HCT116 (cell line): Measurements from ENCODE around the gene RTN4. TPM values are rescaled to one million over a fixed set of nuclear protein-coding genes. Genes with fewer than 3 reads are reported as not detected.

Source experiments
- ATAC-seq: fragments of 200-7000 bp; cut with Tn5 transposase; 2 replicates; pipeline ENCODE4 v1.9.1; 2020; ENCODE audit warnings: mild to moderate bottlenecking, moderate library complexity
- BruUV-seq: library from RNA; stranded (reverse); fragments of 400-500 nt; replicated peaks from 2 replicates; lab custom pipeline; 2021; lab: Mats Ljungman, UMichigan
- CTCF ChIA-PET: fragments of 300-600 bp; sonication (Branson Sonifier 250); formaldehyde crosslinking; loops from one replicate; lab custom pipeline; 2021; ENCODE audit warnings: antibody characterized with exemption; lab: Charles Lee
- POLR2A ChIA-PET: fragments of 300-600, 350-600 bp; sonication (Branson Sonifier 250); formaldehyde crosslinking; loops from one replicate; lab custom pipeline; 2021; ENCODE audit warnings: antibody characterized with exemption; lab: Charles Lee
- RAD21 ChIA-PET, 2 experiments: fragments of 300-600 bp; sonication (Branson Sonifier 250); formaldehyde crosslinking; loops; one replicate each; lab custom pipeline; 2023; ENCODE audit warnings: low total read pairs in 2 of 2; ENCODE audit not compliant: uncharacterized antibody in 2 of 2, unreplicated experiment in 2 of 2, low non-redundant PET in 1 of 2; lab: Charles Lee
- DNase-seq: peaks from one replicate; pipeline ENCODE4 v3.0.0-alpha.2; 2010; ENCODE audit warnings: low read depth, low spot score
- H2AFZ ChIP-seq: fragments of 200-600 bp; shearing (Covaris generic), sonication (generic); 2 replicates; pipeline ENCODE4 v1.6.1; 2017; ENCODE audit warnings: low read depth, mixed run types, mixed read lengths, antibody characterized with exemption, low read length; ENCODE audit not compliant: poor library complexity, severe bottlenecking
- H3K27ac ChIP-seq: 2 replicates; pipeline ENCODE4 v1.5.1; 2012; ENCODE audit warnings: low read depth, low read length
- H3K27me3 ChIP-seq: fragments of 200-600 bp; sonication (generic); 2 replicates; pipeline ENCODE4 v1.6.1; 2016; ENCODE audit warnings: mixed run types, low read length, mixed read lengths; ENCODE audit not compliant: insufficient read depth
- H3K36me3 ChIP-seq, 2 experiments: fragments of 200-500 bp in 1 of 2; fragments of 200-600 bp in 1 of 2; sonication (Bioruptor generic) in 1 of 2; sonication (generic) in 1 of 2; 2 replicates each; pipeline versions ENCODE4 v1.5.1 to v1.6.1; 2014 to 2016; ENCODE audit warnings: low read length in 2 of 2, inconsistent platforms in 1 of 2, mixed read lengths in 1 of 2, mixed run types in 1 of 2; ENCODE audit not compliant: insufficient read depth in 2 of 2, control insufficient read depth in 1 of 2
- H3K4me1 ChIP-seq, 2 experiments: fragments of 200-600 bp in 1 of 2; sonication (generic) in 1 of 2; 2 replicates each; pipeline versions ENCODE4 v1.5.1 to v1.6.1; 2012 to 2017; ENCODE audit warnings: low read length in 2 of 2, inconsistent platforms in 1 of 2, mild to moderate bottlenecking in 1 of 2, mixed read lengths in 1 of 2, mixed run types in 1 of 2, moderate library complexity in 1 of 2; ENCODE audit not compliant: insufficient read depth in 2 of 2, control insufficient read depth in 1 of 2
- H3K4me2 ChIP-seq: fragments of 200-600 bp; sonication (generic); 2 replicates; pipeline ENCODE4 v1.6.1; 2017; ENCODE audit warnings: mixed run types, low read length, mixed read lengths
- H3K4me3 ChIP-seq, 2 experiments: fragments of 200-600 bp in 1 of 2; sonication (generic) in 1 of 2; replicated peaks in 1 of 2; 2 replicates each; pipeline ENCODE4 v1.5.1; 2011 to 2016; ENCODE audit warnings: low read length in 2 of 2, control low read depth in 1 of 2, low read depth in 1 of 2, mild to moderate bottlenecking in 1 of 2, mixed read lengths in 1 of 2, mixed run types in 1 of 2
- H3K79me2 ChIP-seq: fragments of 200-600 bp; sonication (generic); 2 replicates; pipeline ENCODE4 v1.6.1; 2017; ENCODE audit warnings: mild to moderate bottlenecking, mixed run types, low read length, moderate library complexity, mixed read lengths; ENCODE audit not compliant: insufficient read depth
- H3K9ac ChIP-seq: fragments of 200-600 bp; sonication (generic); 2 replicates; pipeline ENCODE4 v1.6.1; 2016; ENCODE audit warnings: low read length, mixed read lengths
- H3K9me2 ChIP-seq: fragments of 200-600 bp; sonication (generic), shearing (Covaris generic); 2 replicates; pipeline ENCODE4 v1.6.1; 2017; ENCODE audit warnings: mixed run types, mild to moderate bottlenecking, moderate library complexity; ENCODE audit not compliant: insufficient read depth
- H3K9me3 ChIP-seq, 2 experiments: fragments of 200-500 bp in 1 of 2; fragments of 200-600 bp in 1 of 2; sonication (Bioruptor generic) in 1 of 2; sonication (generic) in 1 of 2; 2 replicates each; pipeline ENCODE4 v1.6.1; 2014 to 2017; ENCODE audit warnings: low read length in 2 of 2, mixed read lengths in 2 of 2, inconsistent platforms in 1 of 2, low read depth in 1 of 2, mild to moderate bottlenecking in 1 of 2, mixed run types in 1 of 2, moderate library complexity in 1 of 2; ENCODE audit not compliant: control insufficient read depth in 1 of 2, insufficient read depth in 1 of 2
- H4K20me1 ChIP-seq: fragments of 200-600 bp; sonication (generic), shearing (Covaris generic); 2 replicates; pipeline ENCODE4 v1.6.1; 2017; ENCODE audit warnings: mixed run types, mild to moderate bottlenecking, moderate library complexity; ENCODE audit not compliant: insufficient read depth
- CEBPB ChIP-seq: IDR thresholded peaks from 2 replicates; pipeline ENCODE4 v1.6.1; 2012; ENCODE audit warnings: low read depth
- EGR1 ChIP-seq: IDR thresholded peaks from 2 replicates; pipeline ENCODE4 v1.6.1; 2012; ENCODE audit warnings: low read depth
- ELF1 ChIP-seq: IDR thresholded peaks from 2 replicates; pipeline ENCODE4 v1.6.1; 2012; ENCODE audit warnings: low read depth, borderline replicate concordance
- EZH2 ChIP-seq: fragments of 200-600 bp; sonication (generic); IDR thresholded peaks from 2 replicates; pipeline ENCODE4 v1.6.1; 2017; ENCODE audit warnings: antibody characterized with exemption, mixed run types
- EZH2phosphoT487 ChIP-seq: fragments of 200-600 bp; IDR thresholded peaks from 2 replicates; pipeline ENCODE4 v1.6.1; 2018; ENCODE audit warnings: antibody characterized with exemption, borderline replicate concordance
- FOSL1 ChIP-seq: IDR thresholded peaks from 2 replicates; pipeline ENCODE4 v1.6.1; 2012; ENCODE audit warnings: low read depth
- JUND ChIP-seq: IDR thresholded peaks from 2 replicates; pipeline ENCODE4 v1.6.1; 2012
- POLR2A ChIP-seq: IDR thresholded peaks from 2 replicates; pipeline ENCODE4 v1.7.0; 2011; ENCODE audit warnings: borderline replicate concordance; ENCODE audit not compliant: insufficient read depth, insufficient read length; ENCODE audit errors: extremely low read depth
- POLR2AphosphoS5 ChIP-seq: IDR thresholded peaks from 2 replicates; pipeline ENCODE4 v1.6.1; 2011; ENCODE audit warnings: mild to moderate bottlenecking, low read depth, low read length, moderate library complexity
- SIN3A ChIP-seq: IDR thresholded peaks from 2 replicates; pipeline ENCODE4 v1.6.1; 2012; ENCODE audit warnings: low read depth
- SRF ChIP-seq: IDR thresholded peaks from 2 replicates; pipeline ENCODE4 v1.6.1; 2012; ENCODE audit warnings: low read depth
- TCF7L2 ChIP-seq: IDR thresholded peaks from 2 replicates; pipeline ENCODE4 v1.7.0; 2011; ENCODE audit warnings: borderline replicate concordance, inconsistent platforms; ENCODE audit not compliant: insufficient read depth, insufficient read length; ENCODE audit errors: extremely low read depth
- ZFX ChIP-seq: fragments of 450-650 bp; IDR thresholded peaks from 2 replicates; pipeline ENCODE4 v1.6.1; 2017
- ZNF274 ChIP-seq: fragments of 200-500 bp; sonication (Bioruptor generic); IDR thresholded peaks from 2 replicates; pipeline ENCODE4 v1.6.1; 2014; ENCODE audit warnings: mild to moderate bottlenecking, low read depth, low read length, inconsistent platforms
- intact Hi-C: fragments of 100-400 bp; cut with micrococcal nuclease; formaldehyde crosslinking; loops from 2 replicates; pipeline ENCODE4 v1.10.0; 2022
- total RNA-seq: library from RNA; stranded (reverse); gene quantifications from one replicate; pipeline ENCODE4 v1.2.1, GENCODE V29; 2021; ENCODE audit not compliant: unreplicated experiment
- TF ChIP-seq, protein P1 (sequence below): IDR thresholded peaks from 2 replicates; pipeline ENCODE4 v1.6.1; 2011; ENCODE audit warnings: mild to moderate bottlenecking, low read length, moderate library complexity; ENCODE audit not compliant: insufficient replicate concordance; ENCODE audit errors: extremely low read depth
- TF ChIP-seq, protein P2 (sequence below), 3 experiments: fragments of 200-600 bp in 1 of 3; sonication (generic) in 1 of 3; IDR thresholded peaks in 2 of 3; conservative IDR thresholded peaks in 1 of 3; 2 replicates each; pipeline ENCODE4 v1.5.1; 2012 to 2017; ENCODE audit warnings: low read depth in 2 of 3, low read length in 2 of 3, antibody characterized with exemption in 1 of 3, borderline replicate concordance in 1 of 3, control low read depth in 1 of 3, mild to moderate bottlenecking in 1 of 3, mixed read lengths in 1 of 3, mixed run types in 1 of 3, moderate library complexity in 1 of 3; ENCODE audit not compliant: insufficient read depth in 1 of 3
- TF ChIP-seq, protein P3 (sequence below): IDR thresholded peaks from 2 replicates; pipeline ENCODE4 v1.6.1; 2012; ENCODE audit warnings: low read depth

Gene RTN4
- total RNA-seq, 1 experiment from 2014 or later: 221 TPM

DNA sequence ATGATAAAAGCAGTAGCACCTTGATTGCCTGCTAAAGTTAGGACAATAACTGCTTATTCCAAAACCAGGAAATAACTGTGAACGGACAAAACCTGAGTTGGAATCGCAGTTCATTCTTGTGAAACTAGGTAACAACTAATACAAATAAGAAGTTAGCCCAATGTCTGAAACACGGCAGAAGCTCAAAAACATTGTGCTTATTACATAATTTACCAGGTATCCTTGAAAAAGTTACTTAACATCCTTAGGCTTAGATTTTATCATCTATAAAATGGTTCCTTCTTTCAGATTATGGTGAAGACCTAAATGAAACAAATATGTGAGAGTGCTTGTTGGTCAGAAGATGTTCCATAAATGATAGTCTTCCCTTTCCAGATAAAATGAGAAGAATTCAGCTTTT, 32.4 kb downstream of the RTN4 start:
- H4K20me1 ChIP-seq: peaks cover 54% of the 10 kb centered on the region; the same call in 1 of the 2 replicates

More for the DNA sequence above, 32.4 kb downstream of the RTN4 start:
- BruUV-seq: no TSS peak
- intact Hi-C loops: loop anchor here (10.0 kb wide), 1 partner anchor 353 kb away; no protein-coding TSS in a partner anchor
- no peak for ATAC-seq
- ChIA-PET CTCF (no interaction called here), RAD21 (no interaction called here), POLR2A (no interaction called here)
- H3K79me2 ChIP-seq: peaks cover 100% of the 10 kb centered on the region
- H3K9me2 ChIP-seq: no peaks in the 10 kb centered on the region
- no peak for DNase-seq
- H3K27me3 ChIP-seq: no peaks in the 10 kb centered on the region
- H2AFZ ChIP-seq: no peak overlapping the region
- peaks cover 0 to 9% of the 10 kb centered on the region in 2 experiments; a peak in 1 of 4 replicates for H3K36me3 ChIP-seq
- H3K9ac ChIP-seq: no peak overlapping the region
- peaks cover 21 to 53% of the 10 kb centered on the region in 2 experiments for H3K4me1 ChIP-seq
- TF ChIP-seq JUND (no peak), ELF1 (no peak), CEBPB (no peak), EZH2 (no peak), POLR2A (no peak), EZH2phosphoT487 (no peak), SRF (no peak), SIN3A (no peak), ZNF274 (no peak), ZFX (no peak), EGR1 (no peak), POLR2AphosphoS5 (no peak), TCF7L2 (no peak), FOSL1 (no peak)
- TF ChIP-seq, protein P1, sequence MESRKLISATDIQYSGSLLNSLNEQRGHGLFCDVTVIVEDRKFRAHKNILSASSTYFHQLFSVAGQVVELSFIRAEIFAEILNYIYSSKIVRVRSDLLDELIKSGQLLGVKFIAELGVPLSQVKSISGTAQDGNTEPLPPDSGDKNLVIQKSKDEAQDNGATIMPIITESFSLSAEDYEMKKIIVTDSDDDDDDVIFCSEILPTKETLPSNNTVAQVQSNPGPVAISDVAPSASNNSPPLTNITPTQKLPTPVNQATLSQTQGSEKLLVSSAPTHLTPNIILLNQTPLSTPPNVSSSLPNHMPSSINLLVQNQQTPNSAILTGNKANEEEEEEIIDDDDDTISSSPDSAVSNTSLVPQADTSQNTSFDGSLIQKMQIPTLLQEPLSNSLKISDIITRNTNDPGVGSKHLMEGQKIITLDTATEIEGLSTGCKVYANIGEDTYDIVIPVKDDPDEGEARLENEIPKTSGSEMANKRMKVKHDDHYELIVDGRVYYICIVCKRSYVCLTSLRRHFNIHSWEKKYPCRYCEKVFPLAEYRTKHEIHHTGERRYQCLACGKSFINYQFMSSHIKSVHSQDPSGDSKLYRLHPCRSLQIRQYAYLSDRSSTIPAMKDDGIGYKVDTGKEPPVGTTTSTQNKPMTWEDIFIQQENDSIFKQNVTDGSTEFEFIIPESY: no peak
- TF ChIP-seq, protein P2, sequence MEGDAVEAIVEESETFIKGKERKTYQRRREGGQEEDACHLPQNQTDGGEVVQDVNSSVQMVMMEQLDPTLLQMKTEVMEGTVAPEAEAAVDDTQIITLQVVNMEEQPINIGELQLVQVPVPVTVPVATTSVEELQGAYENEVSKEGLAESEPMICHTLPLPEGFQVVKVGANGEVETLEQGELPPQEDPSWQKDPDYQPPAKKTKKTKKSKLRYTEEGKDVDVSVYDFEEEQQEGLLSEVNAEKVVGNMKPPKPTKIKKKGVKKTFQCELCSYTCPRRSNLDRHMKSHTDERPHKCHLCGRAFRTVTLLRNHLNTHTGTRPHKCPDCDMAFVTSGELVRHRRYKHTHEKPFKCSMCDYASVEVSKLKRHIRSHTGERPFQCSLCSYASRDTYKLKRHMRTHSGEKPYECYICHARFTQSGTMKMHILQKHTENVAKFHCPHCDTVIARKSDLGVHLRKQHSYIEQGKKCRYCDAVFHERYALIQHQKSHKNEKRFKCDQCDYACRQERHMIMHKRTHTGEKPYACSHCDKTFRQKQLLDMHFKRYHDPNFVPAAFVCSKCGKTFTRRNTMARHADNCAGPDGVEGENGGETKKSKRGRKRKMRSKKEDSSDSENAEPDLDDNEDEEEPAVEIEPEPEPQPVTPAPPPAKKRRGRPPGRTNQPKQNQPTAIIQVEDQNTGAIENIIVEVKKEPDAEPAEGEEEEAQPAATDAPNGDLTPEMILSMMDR (IDR thresholded peaks at IDR 0.05 in 2 of 3, conservative IDR thresholded peaks at IDR 0.05 in 1 of 3; ENCODE audit: borderline replicate concordance in 1 of 3, insufficient read depth in 1 of 3, low read depth in 2 of 3, low read length in 2 of 3): no peak
- TF ChIP-seq, protein P3, sequence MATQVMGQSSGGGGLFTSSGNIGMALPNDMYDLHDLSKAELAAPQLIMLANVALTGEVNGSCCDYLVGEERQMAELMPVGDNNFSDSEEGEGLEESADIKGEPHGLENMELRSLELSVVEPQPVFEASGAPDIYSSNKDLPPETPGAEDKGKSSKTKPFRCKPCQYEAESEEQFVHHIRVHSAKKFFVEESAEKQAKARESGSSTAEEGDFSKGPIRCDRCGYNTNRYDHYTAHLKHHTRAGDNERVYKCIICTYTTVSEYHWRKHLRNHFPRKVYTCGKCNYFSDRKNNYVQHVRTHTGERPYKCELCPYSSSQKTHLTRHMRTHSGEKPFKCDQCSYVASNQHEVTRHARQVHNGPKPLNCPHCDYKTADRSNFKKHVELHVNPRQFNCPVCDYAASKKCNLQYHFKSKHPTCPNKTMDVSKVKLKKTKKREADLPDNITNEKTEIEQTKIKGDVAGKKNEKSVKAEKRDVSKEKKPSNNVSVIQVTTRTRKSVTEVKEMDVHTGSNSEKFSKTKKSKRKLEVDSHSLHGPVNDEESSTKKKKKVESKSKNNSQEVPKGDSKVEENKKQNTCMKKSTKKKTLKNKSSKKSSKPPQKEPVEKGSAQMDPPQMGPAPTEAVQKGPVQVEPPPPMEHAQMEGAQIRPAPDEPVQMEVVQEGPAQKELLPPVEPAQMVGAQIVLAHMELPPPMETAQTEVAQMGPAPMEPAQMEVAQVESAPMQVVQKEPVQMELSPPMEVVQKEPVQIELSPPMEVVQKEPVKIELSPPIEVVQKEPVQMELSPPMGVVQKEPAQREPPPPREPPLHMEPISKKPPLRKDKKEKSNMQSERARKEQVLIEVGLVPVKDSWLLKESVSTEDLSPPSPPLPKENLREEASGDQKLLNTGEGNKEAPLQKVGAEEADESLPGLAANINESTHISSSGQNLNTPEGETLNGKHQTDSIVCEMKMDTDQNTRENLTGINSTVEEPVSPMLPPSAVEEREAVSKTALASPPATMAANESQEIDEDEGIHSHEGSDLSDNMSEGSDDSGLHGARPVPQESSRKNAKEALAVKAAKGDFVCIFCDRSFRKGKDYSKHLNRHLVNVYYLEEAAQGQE: no peak
- TF ChIP-seq, all 23 proteins: peak for 0
- no peaks in the 10 kb centered on the region for H3K9me3 ChIP-seq
- H3K27ac ChIP-seq: no peak overlapping the region
- no peak overlapping the region for H3K4me2 ChIP-seq
- H3K4me3 ChIP-seq: no peak overlapping the region
